ENCODE results near the gene SUSD3.

- TF ChIP-seq EZH2 (IDR thresholded peaks at IDR 0.05) (no peak), POLR2AphosphoS5 (IDR thresholded peaks at IDR 0.05; ENCODE audit: borderline replicate concordance, low read depth, low read length) (no peak), FOXP2 (optimal IDR thresholded peaks at IDR 0.05; ENCODE audit: control extremely low read depth, extremely low read length, insufficient read depth) (no peak)
Observed at GRCh38 chr9:93024646-93024910, 33.9 kb upstream of the SUSD3 start.
